ENCODE results near the gene CAPN12.

GRCh38 chr19:38722947-38723605, 21.2 kb downstream of the CAPN12 start:
- no peak for TF ChIP-seq EP300 (IDR thresholded peaks at IDR 0.05)
- no peak for TF ChIP-seq CTCF (IDR thresholded peaks at IDR 0.05)
- no peak for TF ChIP-seq POLR2A (IDR thresholded peaks at IDR 0.05)
